ENCODE measurements around the gene FXR2.

FXR2 gene

GRCh38 chr17:7552621-7553051 lies 62.1 kb downstream of the FXR2 start:
- in situ Hi-C loops (cut with MboI; ENCODE audit: low sequenced_read_pairs), result no loop called here

- in situ Hi-C loops (cut with MboI; ENCODE audit: low sequenced_read_pairs), result no loop called here
Observed at GRCh38 chr17:7551396-7551795, 63.3 kb downstream of the FXR2 start.

- in situ Hi-C loops (cut with MboI; ENCODE audit: low sequenced_read_pairs), result no loop called here
Observed at GRCh38 chr17:7550344-7550743, 64.4 kb downstream of the FXR2 start.

DNA sequence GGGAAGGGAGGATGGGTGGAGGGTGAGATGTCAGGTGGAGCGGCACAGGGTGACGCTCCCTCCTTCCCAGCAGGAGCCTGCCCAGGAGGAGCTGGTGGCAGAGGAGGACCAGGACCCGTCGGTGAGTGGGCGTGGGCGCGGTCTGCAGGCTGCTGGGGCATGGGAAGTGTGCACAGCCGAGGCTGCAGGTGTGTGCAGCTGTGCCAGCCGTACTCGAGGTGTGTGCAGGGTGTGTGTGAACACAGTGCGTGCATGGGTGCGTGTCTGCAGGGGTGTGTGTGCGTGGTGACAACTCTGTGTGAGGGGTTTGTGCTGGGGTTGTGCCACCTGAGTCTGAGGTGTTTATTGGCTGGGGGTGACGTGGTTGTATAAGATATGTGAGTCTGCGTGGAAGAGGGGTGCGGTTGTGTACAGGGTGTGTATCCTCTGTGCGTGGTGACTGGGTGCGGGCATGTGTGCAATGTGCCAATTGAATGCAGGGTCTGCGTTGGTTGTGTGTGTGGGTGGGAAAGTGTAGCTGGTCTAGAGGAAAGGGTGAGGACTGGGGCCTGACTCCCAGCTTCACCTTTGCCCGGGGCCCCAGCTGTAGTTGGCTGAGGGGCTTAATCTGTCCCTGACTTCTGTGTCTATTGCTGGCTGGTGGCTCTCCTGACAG lies 65.2 kb downstream of the FXR2 start:
- in situ Hi-C loops (cut with MboI; ENCODE audit: low sequenced_read_pairs), result no loop called here

DNA sequence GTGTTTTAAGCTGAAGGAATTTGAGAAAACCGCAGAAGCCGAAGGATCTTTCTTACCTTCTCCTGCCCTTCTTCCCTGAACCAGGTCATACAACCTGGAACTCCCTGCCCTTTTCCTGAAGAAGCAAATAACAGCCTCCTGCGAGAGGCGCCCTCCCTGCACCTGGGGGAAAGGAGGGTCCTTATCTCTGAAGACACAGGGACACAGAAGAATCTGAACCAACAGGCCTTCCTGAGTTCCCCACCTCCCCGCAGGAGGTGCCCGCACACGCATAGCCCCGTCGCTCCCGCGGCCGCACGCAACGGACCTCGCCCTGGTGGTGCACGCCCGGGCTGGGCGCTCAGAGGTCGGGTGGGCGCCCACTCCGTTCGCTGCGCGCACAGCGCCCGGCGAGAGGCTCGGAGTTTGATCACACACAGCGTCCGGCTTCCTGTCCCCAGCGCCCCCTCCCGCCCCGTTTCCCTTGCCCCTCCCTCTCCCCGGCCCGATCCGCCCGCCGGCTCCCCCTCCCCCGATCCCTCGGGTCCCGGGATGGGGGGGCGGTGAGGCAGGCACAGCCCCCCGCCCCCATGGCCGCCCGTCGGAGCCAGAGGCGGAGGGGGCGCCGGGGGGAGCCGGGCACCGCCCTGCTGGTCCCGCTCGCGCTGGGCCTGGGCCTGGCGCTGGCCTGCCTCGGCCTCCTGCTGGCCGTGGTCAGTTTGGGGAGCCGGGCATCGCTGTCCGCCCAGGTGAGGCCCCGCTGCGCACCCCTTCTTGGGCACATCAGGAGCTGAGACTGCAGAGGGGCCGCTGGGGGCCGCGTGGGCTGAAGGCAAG lies 65.9 kb downstream of the FXR2 start, which contains the start of gene TNFSF12:
TSS of gene TNFSF12 (plus strand) at position 474 of the 816 bp plus-strand sequence. CDS start at position 570, 96 bp downstream.
- in situ Hi-C loops (cut with MboI; ENCODE audit: low sequenced_read_pairs), result no loop called here

DNA sequence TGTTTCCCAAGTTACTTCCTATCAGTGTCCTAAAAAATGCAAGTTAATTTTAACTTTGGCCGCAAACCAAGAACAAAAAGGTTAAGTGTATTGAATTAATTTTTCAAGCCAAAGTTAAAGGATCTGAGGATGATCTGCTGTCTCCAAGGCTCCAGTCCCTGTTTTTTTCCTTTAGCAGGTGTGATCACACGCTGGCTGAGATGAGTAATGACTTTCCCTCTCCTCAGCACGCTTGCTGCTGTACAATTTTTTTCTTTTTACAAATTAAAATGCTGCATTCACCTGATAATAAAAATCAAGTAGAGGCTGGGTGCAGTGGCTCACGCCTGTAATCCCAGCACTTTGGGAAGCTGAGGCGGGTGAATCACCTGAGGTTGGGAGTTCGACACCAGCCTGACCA lies 69.8 kb downstream of the FXR2 start:
- in situ Hi-C loops (cut with MboI; ENCODE audit: low sequenced_read_pairs), result no loop called here
